ENCODE results near the gene ZNF831.

The ZNF831 gene

DNA sequence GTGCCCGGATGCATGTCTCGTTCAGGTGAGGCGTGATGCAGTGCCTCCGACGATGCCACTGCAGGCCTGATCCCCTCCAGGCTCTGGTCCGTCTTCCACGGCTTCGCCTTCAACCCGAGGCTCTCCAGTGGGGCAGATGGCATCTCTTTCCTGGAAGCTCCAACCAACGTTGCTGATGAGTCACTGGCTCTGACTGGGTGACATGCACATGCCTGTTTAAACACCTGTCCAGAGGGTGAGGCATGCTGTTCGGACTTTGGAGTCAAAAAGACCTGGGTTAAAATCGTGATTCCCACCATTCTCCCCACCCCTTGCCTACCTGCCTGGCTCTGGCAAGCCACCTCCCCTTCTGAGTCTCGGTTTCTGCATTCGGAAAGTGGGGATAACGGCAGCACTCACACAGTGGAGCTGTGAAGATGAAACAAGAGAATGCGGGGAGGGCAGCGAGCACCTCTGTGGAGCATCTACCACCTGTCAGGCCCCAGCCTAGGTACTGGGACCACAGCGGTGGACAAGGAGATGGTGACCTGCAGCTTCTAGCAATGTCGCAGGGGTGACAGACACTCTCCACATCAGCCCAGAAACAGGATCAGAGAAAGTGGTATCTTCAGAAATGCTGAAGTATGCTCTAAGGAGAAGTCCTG is 128.2 kb downstream of the ZNF831 start:
- peaks cover 86% of the 10 kb centered on the region for H3K27me3 ChIP-seq (replicated peaks; ENCODE audit: insufficient read depth, low read length)
- H3K9me2 ChIP-seq (replicated peaks; ENCODE audit: insufficient read depth, low read length), result no peaks in the 10 kb centered on the region
- TF ChIP-seq EZH2 (optimal IDR thresholded peaks at IDR 0.05; ENCODE audit: low read depth, low read length), result no peak
- TF ChIP-seq EZH2phosphoT487 (IDR thresholded peaks at IDR 0.05; ENCODE audit: low read length), result no peak
- TF ChIP-seq, protein P1, sequence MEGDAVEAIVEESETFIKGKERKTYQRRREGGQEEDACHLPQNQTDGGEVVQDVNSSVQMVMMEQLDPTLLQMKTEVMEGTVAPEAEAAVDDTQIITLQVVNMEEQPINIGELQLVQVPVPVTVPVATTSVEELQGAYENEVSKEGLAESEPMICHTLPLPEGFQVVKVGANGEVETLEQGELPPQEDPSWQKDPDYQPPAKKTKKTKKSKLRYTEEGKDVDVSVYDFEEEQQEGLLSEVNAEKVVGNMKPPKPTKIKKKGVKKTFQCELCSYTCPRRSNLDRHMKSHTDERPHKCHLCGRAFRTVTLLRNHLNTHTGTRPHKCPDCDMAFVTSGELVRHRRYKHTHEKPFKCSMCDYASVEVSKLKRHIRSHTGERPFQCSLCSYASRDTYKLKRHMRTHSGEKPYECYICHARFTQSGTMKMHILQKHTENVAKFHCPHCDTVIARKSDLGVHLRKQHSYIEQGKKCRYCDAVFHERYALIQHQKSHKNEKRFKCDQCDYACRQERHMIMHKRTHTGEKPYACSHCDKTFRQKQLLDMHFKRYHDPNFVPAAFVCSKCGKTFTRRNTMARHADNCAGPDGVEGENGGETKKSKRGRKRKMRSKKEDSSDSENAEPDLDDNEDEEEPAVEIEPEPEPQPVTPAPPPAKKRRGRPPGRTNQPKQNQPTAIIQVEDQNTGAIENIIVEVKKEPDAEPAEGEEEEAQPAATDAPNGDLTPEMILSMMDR (IDR thresholded peaks at IDR 0.05; ENCODE audit: low read length), result no peak
- no peak overlapping the region for H3K9ac ChIP-seq (ENCODE audit: low read length)
- H3K4me3 ChIP-seq (ENCODE audit: low read length), result no peak overlapping the region
- no peak overlapping the region for H2AFZ ChIP-seq (ENCODE audit: low read length)
- H3F3A ChIP-seq (ENCODE audit: insufficient read depth, low read length), result no peaks in the 10 kb centered on the region
- H3K27ac ChIP-seq (ENCODE audit: low read length), result no peak overlapping the region
- DNase-seq, result no peak
- no peak overlapping the region for H3K4me2 ChIP-seq (ENCODE audit: low read depth, low read length)
- no peaks in the 10 kb centered on the region for H3K9me3 ChIP-seq (replicated peaks; ENCODE audit: insufficient read depth, low read length)
- H3K79me2 ChIP-seq (ENCODE audit: low read length), result no peaks in the 10 kb centered on the region
- H3K4me1 ChIP-seq (ENCODE audit: low read length), result no peaks in the 10 kb centered on the region
- no peaks in the 10 kb centered on the region for H4K20me1 ChIP-seq (ENCODE audit: insufficient read depth, low read length)
- H3K36me3 ChIP-seq (replicated peaks; ENCODE audit: insufficient read depth, low read length), result no peaks in the 10 kb centered on the region

DNA sequence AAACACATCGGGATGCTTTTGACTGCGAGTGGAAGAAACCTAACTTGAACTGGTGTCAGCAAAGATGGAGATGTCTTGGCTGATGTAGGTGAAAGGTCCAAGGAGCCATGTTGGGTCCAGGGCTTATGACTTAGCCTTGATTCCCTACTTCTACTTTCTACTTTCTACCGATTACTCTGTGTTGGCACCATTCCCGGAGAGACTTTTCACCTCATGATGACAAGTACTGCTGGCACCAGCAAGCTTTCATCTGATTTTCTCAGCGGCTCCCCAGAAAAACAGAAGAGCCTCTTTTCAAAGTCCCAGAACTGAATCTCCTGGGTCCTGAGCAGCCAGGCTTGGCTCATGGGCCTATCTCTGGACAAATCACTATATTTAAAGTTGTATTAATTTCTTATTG is 131.9 kb downstream of the ZNF831 start:
- no peaks in the 10 kb centered on the region for H3K4me1 ChIP-seq (ENCODE audit: low read length)
- peaks cover 97% of the 10 kb centered on the region for H3K27me3 ChIP-seq (replicated peaks; ENCODE audit: insufficient read depth, low read length)

DNA sequence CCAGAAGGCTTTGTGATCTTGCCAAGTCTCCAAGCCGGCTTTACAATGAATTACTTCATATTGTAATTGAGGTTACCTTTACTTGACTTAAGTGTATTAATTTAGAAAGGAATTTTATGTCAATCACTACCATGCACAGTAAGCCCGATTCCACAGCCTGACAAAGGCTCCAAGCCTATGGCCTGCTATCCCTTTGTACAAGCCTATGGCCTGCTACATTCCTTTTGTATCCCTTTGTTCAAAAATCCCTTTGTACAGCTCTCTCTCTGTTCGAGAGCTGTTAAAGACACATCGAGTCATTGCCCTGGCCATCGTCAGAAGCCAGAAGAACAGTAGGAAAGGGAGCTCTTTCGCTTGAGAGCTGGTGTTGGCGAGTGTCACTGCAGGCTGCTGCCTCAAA is 134.1 kb downstream of the ZNF831 start:
- no peaks in the 10 kb centered on the region for H3K9me2 ChIP-seq (replicated peaks; ENCODE audit: insufficient read depth, low read length)
- no peak overlapping the region for H3K9ac ChIP-seq (ENCODE audit: low read length)
- H3K36me3 ChIP-seq (replicated peaks; ENCODE audit: insufficient read depth, low read length), result no peaks in the 10 kb centered on the region
- no peak overlapping the region for H3K27ac ChIP-seq (ENCODE audit: low read length)
- H3F3A ChIP-seq (ENCODE audit: insufficient read depth, low read length), result no peaks in the 10 kb centered on the region
- no peaks in the 10 kb centered on the region for H4K20me1 ChIP-seq (ENCODE audit: insufficient read depth, low read length)
- DNase-seq, result no peak
- H3K79me2 ChIP-seq (ENCODE audit: low read length), result no peaks in the 10 kb centered on the region
- H3K27me3 ChIP-seq (replicated peaks; ENCODE audit: insufficient read depth, low read length), result peaks cover 91% of the 10 kb centered on the region
- H2AFZ ChIP-seq (ENCODE audit: low read length), result no peak overlapping the region
- H3K9me3 ChIP-seq (replicated peaks; ENCODE audit: insufficient read depth, low read length), result no peaks in the 10 kb centered on the region
- TF ChIP-seq EZH2 (optimal IDR thresholded peaks at IDR 0.05; ENCODE audit: low read depth, low read length) (no peak), EZH2phosphoT487 (IDR thresholded peaks at IDR 0.05; ENCODE audit: low read length) (no peak)
- TF ChIP-seq, protein P1 (IDR thresholded peaks at IDR 0.05; ENCODE audit: low read length), result no peak
- no peaks in the 10 kb centered on the region for H3K4me1 ChIP-seq (ENCODE audit: low read length)
- no peak overlapping the region for H3K4me3 ChIP-seq (ENCODE audit: low read length)
- no peak overlapping the region for H3K4me2 ChIP-seq (ENCODE audit: low read depth, low read length)

More for the DNA sequence above, 131.9 kb downstream of the ZNF831 start:
- TF ChIP-seq, protein P1 (IDR thresholded peaks at IDR 0.05; ENCODE audit: low read length), result no peak
- TF ChIP-seq EZH2 (optimal IDR thresholded peaks at IDR 0.05; ENCODE audit: low read depth, low read length) (no peak), EZH2phosphoT487 (IDR thresholded peaks at IDR 0.05; ENCODE audit: low read length) (no peak)
- DNase-seq, result no peak
- Histone ChIP-seq H4K20me1 (ENCODE audit: insufficient read depth, low read length) (no peaks in the 10 kb centered on the region), H3K9ac (ENCODE audit: low read length) (no peak overlapping the region), H3K79me2 (ENCODE audit: low read length) (no peaks in the 10 kb centered on the region), H3F3A (ENCODE audit: insufficient read depth, low read length) (no peaks in the 10 kb centered on the region), H3K27ac (ENCODE audit: low read length) (no peak overlapping the region), H2AFZ (ENCODE audit: low read length) (no peak overlapping the region), H3K9me2 (replicated peaks; ENCODE audit: insufficient read depth, low read length) (no peaks in the 10 kb centered on the region), H3K4me2 (ENCODE audit: low read depth, low read length) (no peak overlapping the region), H3K36me3 (replicated peaks; ENCODE audit: insufficient read depth, low read length) (no peaks in the 10 kb centered on the region), H3K9me3 (replicated peaks; ENCODE audit: insufficient read depth, low read length) (no peaks in the 10 kb centered on the region), H3K4me3 (ENCODE audit: low read length) (no peak overlapping the region)
